Heart left ventricle (tissue), 13 donors: ENCODE measurements around the gene PALD1.

Source experiments
- CTCF ChIP-seq, 12 donors: fragments of 200-600 bp; sonication (generic) in 4 of 12; IDR thresholded peaks; one replicate each; pipeline versions ENCODE4 v1.5.0 to v1.8.0; 2018 to 2022; ENCODE audit warnings: antibody characterized with exemption in 12 of 12, mild to moderate bottlenecking in 5 of 12
- POLR2A ChIP-seq, 2 donors: fragments of 450-650 bp; IDR thresholded peaks; one replicate each; pipeline ENCODE4 v1.6.1; 2017; ENCODE audit warnings: antibody characterized with exemption in 2 of 2, mild to moderate bottlenecking in 2 of 2, moderate library complexity in 2 of 2
- donor health status: ischemic (EF 13 %, LVEDD 7.1; RV severe dilation, severe dysfunction).
- donor health status: DM: no; HTN: yes; CAD: no.
- donor health status: DM: no; HTN: no; CAD: no.
- donor health status: ischemic (EF 25% LVEDD 6.9; RV normal size, moderate dysfunction).
- donor health status: ischemic (EF 25% LVEDD 5.7; RV mildly dilated, moderate dysfunction).
- donor health status: ischemic (EF 35%, LVEDD 5.7; RV mildly dilated, moderate dysfunction).
- donor health status: nonischemic (EF 11% LVEDD 7.7; RV severe dilation, severe dysfunction).
- donor health status: DM: yes; HTN: yes; CAD: no.
- donor health status: PGD.
- donor health status: ischemic (EF 29% LVEDD 5.4; RV normal size, mild dysfunction).
- donor health status: nonischemic (EF 23%, LVEDD 6.1; RV moderate dilation, normal function).

- no peak for TF ChIP-seq CTCF (IDR thresholded peaks at IDR 0.05)
- TF ChIP-seq POLR2A (IDR thresholded peaks at IDR 0.05): no peak
Measured at GRCh38 chr10:70504521-70505358, 26.2 kb downstream of the PALD1 start.
